Inflammatory macrophage treated with lipopolysaccharide for 1 hour (primary cell): Measurements from ENCODE around the gene G0S2.

Experiments
- DNase-seq, 2 donors: peaks; one replicate each; pipeline ENCODE4 v3.0.0-alpha.2; 2020 to 2022

G0S2 gene

DNA sequence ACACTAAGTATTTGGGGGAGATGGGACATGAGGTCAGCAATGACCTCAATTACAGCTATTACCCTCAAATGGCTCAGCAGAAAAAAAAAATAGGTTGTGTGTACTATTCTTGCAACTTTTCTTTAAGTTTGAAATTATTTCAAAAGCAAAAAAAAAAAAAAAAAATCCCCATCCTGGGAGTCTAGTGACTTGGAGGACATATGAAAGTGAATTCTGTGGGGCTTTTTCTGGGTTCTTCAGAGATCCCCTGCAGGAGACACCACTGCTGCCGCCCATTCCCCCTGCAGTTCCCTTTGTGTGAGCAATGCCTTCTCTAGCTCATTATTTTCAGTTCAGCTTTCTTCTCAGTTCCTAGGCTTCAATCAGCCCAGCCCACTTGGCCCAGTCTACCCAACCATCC, 46.1 kb downstream of the G0S2 start:
- DNase-seq, result peak; percentile 63 to 91

DNA sequence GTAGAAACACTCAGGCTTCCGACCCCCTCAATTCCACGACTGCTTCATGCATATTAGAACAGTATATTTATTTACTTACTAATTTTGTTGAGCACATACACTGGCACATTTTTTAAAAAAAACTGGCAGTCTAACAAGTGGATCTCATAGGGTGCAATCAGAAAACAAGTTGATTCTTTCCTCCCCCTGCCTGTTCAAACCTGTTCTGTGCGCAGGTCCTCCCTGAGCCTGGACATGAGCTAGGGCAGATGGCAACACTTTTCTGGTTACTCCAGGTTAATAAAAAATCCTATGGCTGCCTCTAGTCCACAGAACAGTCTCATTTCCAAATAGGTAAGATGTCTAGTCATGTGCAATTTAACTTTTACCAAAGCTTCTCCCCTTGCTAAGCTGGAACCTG, 48.1 kb downstream of the G0S2 start:
- DNase-seq, result no peak

DNA sequence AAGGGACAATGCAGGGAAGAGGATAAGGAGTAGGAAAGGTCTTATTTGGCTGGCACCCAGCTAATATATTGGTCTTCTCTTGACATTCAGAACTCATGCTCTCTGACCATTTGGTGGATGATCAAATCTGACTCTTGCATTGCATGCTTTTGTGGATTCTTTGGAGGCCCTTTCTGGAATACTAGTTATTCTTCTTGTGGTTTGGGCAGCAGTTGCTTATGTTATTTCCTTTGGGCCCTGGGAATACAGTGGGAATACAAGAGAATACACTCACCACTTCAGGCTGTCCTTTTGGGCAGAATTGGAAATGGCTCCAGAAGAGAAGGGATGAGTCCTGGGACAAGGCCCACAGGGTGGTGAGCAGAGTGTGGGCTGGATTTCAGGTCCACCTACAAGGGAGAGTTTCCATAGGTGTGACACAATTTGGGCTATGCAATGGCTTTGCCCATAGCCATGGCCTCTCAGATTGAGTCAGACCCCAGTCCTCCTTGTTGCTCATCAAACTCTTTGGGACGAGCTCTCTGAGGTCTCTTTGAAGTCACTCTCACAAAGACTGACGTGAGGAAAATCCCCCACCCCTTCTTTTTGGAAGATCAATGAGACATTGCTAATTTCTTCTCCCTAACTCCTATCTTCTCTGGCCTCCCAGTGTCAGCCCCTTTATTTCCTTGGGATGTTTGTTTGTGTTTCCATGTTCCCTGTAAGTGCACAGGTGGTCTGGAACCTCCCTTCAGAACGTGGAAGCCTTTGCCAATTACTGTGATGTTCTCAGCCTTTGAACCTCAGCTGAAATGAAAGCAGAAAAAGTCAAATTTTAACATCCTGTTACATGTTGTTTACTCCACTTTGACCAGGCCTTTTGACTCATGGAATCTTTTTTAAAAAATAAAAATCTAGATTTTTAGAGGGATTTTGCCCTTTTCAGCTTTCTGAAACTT, 48.8 kb downstream of the G0S2 start:
- no peak for DNase-seq
